A549 (cell line): ENCODE data around the gene CCDC117. TPM values are rescaled to one million over a fixed set of nuclear protein-coding genes. Genes with fewer than 3 reads are reported as not detected.

Experiments
- ATAC-seq, 2 experiments: fragments of 200-7000 bp in 1 of 2; fragments of >200 bp in 1 of 2; cut with Nextera tagmentation in 1 of 2; cut with Tn5 transposase in 1 of 2; 3 replicates each; pipeline versions ENCODE4 v1.8.0 to v1.9.1; 2018 to 2020; ENCODE audit warnings: mild to moderate bottlenecking in 1 of 2, moderate library complexity in 1 of 2
- CTCF ChIA-PET: fragments of 300-600 bp; sonication (Branson Sonifier 250); formaldehyde crosslinking; extraction: SDS; loops from one replicate; lab custom pipeline; 2021; ENCODE audit warnings: antibody characterized with exemption, inconsistent platforms; lab: Yijun Ruan, JAX
- POLR2A ChIA-PET: fragments of 350-600 bp; formaldehyde crosslinking; extraction: SDS; loops from one replicate; lab custom pipeline; 2021; ENCODE audit warnings: antibody characterized with exemption, inconsistent platforms; lab: Yijun Ruan, JAX
- DNase-seq, 2 experiments: peaks; one replicate each; pipeline versions ENCODE4 v3.0.0 to v3.0.0-alpha.2; 2011 to 2016; ENCODE audit warnings: low read depth in 1 of 2, low spot score in 1 of 2
- FAIRE-seq: peaks from 2 replicates; lab custom pipeline; 2011; peaks lifted over from hg19 to GRCh38; lab: Jason Lieb, UNC
- H3K27ac ChIP-seq, 2 experiments: fragments of >200 bp; sonication (Bioruptor Twin); formaldehyde crosslinking; 3 replicates each; pipeline ENCODE4 v1.5.1; 2016 to 2017
- H3K4me1 ChIP-seq: fragments of >200 bp; sonication (Bioruptor Twin); formaldehyde crosslinking; 3 replicates; pipeline ENCODE4 v1.6.1; 2016
- H3K4me2 ChIP-seq: fragments of >200 bp; sonication (Bioruptor Twin); formaldehyde crosslinking; 3 replicates; pipeline ENCODE4 v1.6.1; 2016
- H3K4me3 ChIP-seq: fragments of >200 bp; sonication (Bioruptor Twin); formaldehyde crosslinking; 3 replicates; pipeline ENCODE4 v1.5.1; 2016
- H3K9me3 ChIP-seq: fragments of >200 bp; sonication (Bioruptor Twin); formaldehyde crosslinking; 3 replicates; pipeline ENCODE4 v1.6.1; 2016
- BHLHE40 ChIP-seq: IDR thresholded peaks from 2 replicates; pipeline ENCODE4 v1.6.1; 2012; ENCODE audit warnings: low read depth, low read length, inconsistent platforms
- CTCF ChIP-seq: fragments of >200 bp; sonication (Bioruptor Twin); formaldehyde crosslinking; IDR thresholded peaks from 3 replicates; pipeline ENCODE4 v1.5.1; 2016
- ELK1 ChIP-seq: fragments of 150-350 bp; IDR thresholded peaks from 2 replicates; pipeline ENCODE4 v1.6.1; 2014; ENCODE audit warnings: low read depth, mild to moderate bottlenecking, low read length
- EP300 ChIP-seq, 2 experiments: fragments of >200 bp; sonication (Bioruptor Twin); formaldehyde crosslinking; IDR thresholded peaks; 2 replicates in 1 of 2; 3 replicates in 1 of 2; pipeline ENCODE4 v1.6.1; 2016 to 2017
- ESRRA ChIP-seq: fragments of 150-350 bp; IDR thresholded peaks from 2 replicates; pipeline ENCODE4 v1.6.1; 2014; ENCODE audit warnings: mild to moderate bottlenecking, low read length, borderline replicate concordance
- FOSB ChIP-seq: fragments of 250-450 bp; sonication (Bioruptor Pico); IDR thresholded peaks from 2 replicates; pipeline ENCODE4 v1.5.0; 2020; ENCODE audit warnings: mild to moderate bottlenecking, moderate library complexity
- FOSL2 ChIP-seq, 2 experiments: fragments of 450-650 bp in 1 of 2; fragments of >200 bp in 1 of 2; sonication (Bioruptor Twin) in 1 of 2; formaldehyde crosslinking; IDR thresholded peaks; 2 replicates each; pipeline versions ENCODE4 v1.5.0 to v1.6.1; 2016 to 2020; ENCODE audit warnings: mild to moderate bottlenecking in 1 of 2, moderate library complexity in 1 of 2
- HDAC2 ChIP-seq: fragments of 200-600 bp; sonication (generic); IDR thresholded peaks from 2 replicates; pipeline ENCODE4 v1.6.1; 2016
- HES2 ChIP-seq: fragments of >200 bp; sonication (Bioruptor Twin); formaldehyde crosslinking; IDR thresholded peaks from 2 replicates; pipeline ENCODE4 v1.6.1; 2016
- HMGXB4 ChIP-seq: fragments of 250-450 bp; sonication (Bioruptor Pico); IDR thresholded peaks from 2 replicates; pipeline ENCODE4 v1.5.0; 2021; ENCODE audit warnings: mild to moderate bottlenecking, moderate library complexity, borderline replicate concordance
- JUN ChIP-seq, 2 experiments: fragments of >200 bp; sonication (Bioruptor Twin); formaldehyde crosslinking; IDR thresholded peaks; 2 replicates in 1 of 2; 3 replicates in 1 of 2; pipeline ENCODE4 v1.6.1; 2016 to 2017
- MAFK ChIP-seq: fragments of 450-650 bp; IDR thresholded peaks from 2 replicates; pipeline ENCODE4 v1.6.1; 2014; ENCODE audit not compliant: partially characterized antibody
- MYC ChIP-seq: IDR thresholded peaks from 2 replicates; pipeline ENCODE4 v1.6.1; 2012; ENCODE audit warnings: mild to moderate bottlenecking, inconsistent platforms, low read length, improper control_type of control experiment, borderline replicate concordance
- POLR2AphosphoS2 ChIP-seq: conservative IDR thresholded peaks from 2 replicates; pipeline ENCODE4 v1.6.1; 2012; ENCODE audit warnings: low read length, improper control_type of control experiment, inconsistent platforms
- RAD21 ChIP-seq, 2 experiments: fragments of >200 bp in 1 of 2; sonication (Bioruptor Twin) in 1 of 2; formaldehyde crosslinking in 1 of 2; IDR thresholded peaks in 1 of 2; conservative IDR thresholded peaks in 1 of 2; 2 replicates in 1 of 2; 3 replicates in 1 of 2; pipeline ENCODE4 v1.6.1; 2012 to 2018; ENCODE audit warnings: inconsistent platforms in 1 of 2
- RARB ChIP-seq: fragments of 250-450 bp; sonication (Bioruptor Pico); IDR thresholded peaks from 2 replicates; pipeline ENCODE4 v1.8.0; 2021; ENCODE audit warnings: mild to moderate bottlenecking, moderate library complexity
- REST ChIP-seq: fragments of 200-600 bp; sonication (generic); IDR thresholded peaks from 2 replicates; pipeline ENCODE4 v1.6.1; 2016; ENCODE audit warnings: antibody characterized with exemption, mild to moderate bottlenecking, moderate library complexity
- SMC3 ChIP-seq: fragments of >200 bp; sonication (Bioruptor Twin); formaldehyde crosslinking; IDR thresholded peaks from 3 replicates; pipeline ENCODE4 v1.6.1; 2018; ENCODE audit warnings: inconsistent platforms
- TFCP2L1 ChIP-seq: fragments of 250-450 bp; sonication (Bioruptor Pico); IDR thresholded peaks from 2 replicates; pipeline ENCODE4 v1.5.0; 2021; ENCODE audit warnings: mild to moderate bottlenecking
- TP53 ChIP-seq: fragments of 250-450 bp; sonication (Bioruptor Pico); IDR thresholded peaks from 2 replicates; pipeline ENCODE4 v1.5.0; 2021; ENCODE audit warnings: mild to moderate bottlenecking, moderate library complexity
- USF2 ChIP-seq: fragments of 450-650 bp; IDR thresholded peaks from 2 replicates; pipeline ENCODE4 v1.6.1; 2014; ENCODE audit warnings: antibody characterized with exemption
- ZC3H11A ChIP-seq: fragments of 450-650 bp; IDR thresholded peaks from 2 replicates; pipeline ENCODE4 v1.6.1; 2014; ENCODE audit warnings: antibody characterized with exemption, mild to moderate bottlenecking
- ZSCAN20 ChIP-seq: fragments of 250-450 bp; sonication (Bioruptor Pico); IDR thresholded peaks from 2 replicates; pipeline ENCODE4 v1.8.0; 2022; ENCODE audit warnings: mild to moderate bottlenecking, moderate library complexity
- WGBS: methylation state at CpG from one replicate; pipeline ENCODE4 v1.1.6; 2017; ENCODE audit errors: missing lambda C conversion rate; 5-methylcytosine and 5-hydroxymethylcytosine counted together
- polyA plus RNA-seq, 4 experiments: library from polyadenylated mRNA; depleted of rRNA in 3 of 4; stranded (reverse); fragments of >200 nt; fragmentation: RNase III in 1 of 4; extraction: RNeasy Plus Mini Kit Qiagen cat#74134 plus additional on column Dnase treatment in 1 of 4; gene quantifications; 2 replicates in 3 of 4; 3 replicates in 1 of 4; pipeline ENCODE4 v1.2.3, GENCODE V29; 2011 to 2017
- TF ChIP-seq, protein P1 (sequence below): IDR thresholded peaks from 2 replicates; pipeline ENCODE4 v1.6.1; 2012

The CCDC117 gene
- polyA plus RNA-seq, 2 of the 4 experiments (the other 2 are of a cell fraction) = 12.2 to 24.1 TPM

- 72% methylated on average over 6 of the region's 7 CpGs for WGBS
- ChIA-PET CTCF (interaction anchor here (0.6 to 4.6 kb wide), 6 partner anchors 8 to 811 kb away, joined by 3 to 79 read pairs (median 5); no protein-coding TSS in a partner anchor), POLR2A (no interaction called here)
- Histone ChIP-seq H3K4me3 (no peak overlapping the region), H3K27ac (no peak overlapping the region), H3K4me2 (no peak overlapping the region), H3K4me1 (no peaks in the 10 kb centered on the region), H3K9me3 (no peaks in the 10 kb centered on the region)
- TF ChIP-seq TFCP2L1 (CRISPR knock-in tag) = no peak
- TF ChIP-seq JUN (IDR thresholded peaks at IDR 0.05) = no peak
- TF ChIP-seq HES2 = no peak
- TF ChIP-seq MAFK = no peak
- no peak for TF ChIP-seq ELK1
- no peak for TF ChIP-seq RARB (CRISPR knock-in tag)
- no peak for TF ChIP-seq FOSB
- no peak for TF ChIP-seq BHLHE40
- TF ChIP-seq TP53 = no peak
- TF ChIP-seq CTCF = no peak
- no peak for TF ChIP-seq FOSL2 (IDR thresholded peaks at IDR 0.05)
- TF ChIP-seq FOSL2 (CRISPR knock-in tag; IDR thresholded peaks at IDR 0.05) = no peak
- TF ChIP-seq HDAC2 = no peak
- no peak for TF ChIP-seq RAD21 (conservative IDR thresholded peaks at IDR 0.05 in 1 of 2, IDR thresholded peaks at IDR 0.05 in 1 of 2)
- TF ChIP-seq HMGXB4 (CRISPR knock-in tag) = no peak
- TF ChIP-seq USF2 = no peak
- FAIRE-seq (no peak), ATAC-seq (no peak), DNase-seq (no peak)
These were observed 58.9 kb downstream of the CCDC117 start for GRCh38 chr22:28831140-28832072.

DNA sequence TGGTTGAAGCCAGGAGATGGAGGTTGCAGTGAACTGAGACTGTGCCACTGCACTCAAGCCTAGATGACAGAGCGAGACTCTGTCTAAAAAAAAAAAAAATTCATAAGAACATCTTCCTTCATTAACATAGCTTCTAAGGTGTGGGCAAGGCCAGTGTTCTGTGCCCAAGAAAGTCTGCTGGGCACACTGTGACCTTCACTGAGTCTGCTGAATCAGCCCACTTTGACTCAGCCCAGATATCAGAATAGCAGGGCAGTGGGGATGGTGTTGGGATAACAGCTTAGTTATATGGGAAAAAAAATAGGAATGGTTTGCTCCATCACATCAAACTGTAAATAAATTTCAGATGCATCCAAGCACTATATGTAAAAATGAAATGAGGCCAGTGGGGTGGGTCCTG lies 60.2 kb downstream of the CCDC117 start:
- ATAC-seq = no peak
- ChIA-PET POLR2A (no interaction called here), CTCF (interaction anchor here (0.5 to 1.8 kb wide), 7 partner anchors 9 to 944 kb away, joined by 3 to 7 read pairs (median 4); no protein-coding TSS in a partner anchor)
- FAIRE-seq = no peak
- H3K9me3 ChIP-seq = no peaks in the 10 kb centered on the region
- 94% methylated on average over 1 of the region's 1 CpG for WGBS
- H3K4me1 ChIP-seq = no peaks in the 10 kb centered on the region
- no peak overlapping the region for H3K4me3 ChIP-seq
- H3K27ac ChIP-seq = no peak overlapping the region
- H3K4me2 ChIP-seq = no peak overlapping the region
- no peak for DNase-seq
- TF ChIP-seq USF2 (no peak), REST (no peak), ZSCAN20 (CRISPR knock-in tag) (no peak), POLR2AphosphoS2 (no peak), EP300 (IDR thresholded peaks at IDR 0.05) (no peak), ESRRA (no peak), ZC3H11A (no peak), SMC3 (no peak), MYC (no peak)
- TF ChIP-seq, protein P1, sequence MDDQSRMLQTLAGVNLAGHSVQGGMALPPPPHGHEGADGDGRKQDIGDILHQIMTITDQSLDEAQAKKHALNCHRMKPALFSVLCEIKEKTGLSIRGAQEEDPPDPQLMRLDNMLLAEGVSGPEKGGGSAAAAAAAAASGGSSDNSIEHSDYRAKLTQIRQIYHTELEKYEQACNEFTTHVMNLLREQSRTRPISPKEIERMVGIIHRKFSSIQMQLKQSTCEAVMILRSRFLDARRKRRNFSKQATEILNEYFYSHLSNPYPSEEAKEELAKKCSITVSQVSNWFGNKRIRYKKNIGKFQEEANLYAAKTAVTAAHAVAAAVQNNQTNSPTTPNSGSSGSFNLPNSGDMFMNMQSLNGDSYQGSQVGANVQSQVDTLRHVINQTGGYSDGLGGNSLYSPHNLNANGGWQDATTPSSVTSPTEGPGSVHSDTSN = no peak
